Body of pancreas (tissue), 4 donors: ENCODE results near the gene DTX2. TPM values are rescaled to one million over a fixed set of nuclear protein-coding genes. Genes with fewer than 3 reads are reported as not detected.
"Not testable (repeated sequence)": the region's sequence is repeated elsewhere in the genome, so short reads cannot be mapped to it uniquely, and the experiment has no call there.

Experiments
- ATAC-seq: fragments of 150-250 bp; one replicate; pipeline ENCODE4 v1.9.1; 2016
- DNase-seq, 4 donors: peaks; one replicate each; pipeline ENCODE4 v3.0.0-alpha.2; 2019
- H3K27ac ChIP-seq, 4 donors: fragments of 200-600 bp; sonication (generic); 1 replicate in 3 of 4; 2 replicates in 1 of 4; pipeline versions ENCODE4 v1.5.1 to v1.6.1; 2016 to 2019; ENCODE audit warnings: mild to moderate bottlenecking in 1 of 4, mixed read lengths in 1 of 4, moderate library complexity in 1 of 4
- H3K27me3 ChIP-seq, 2 donors: fragments of 200-600 bp; sonication (generic); one replicate each; pipeline ENCODE4 v1.6.0; 2016; ENCODE audit warnings: mild to moderate bottlenecking in 1 of 2
- H3K36me3 ChIP-seq, 2 donors: fragments of 200-600 bp; sonication (generic); replicated peaks in 1 of 2; 2 replicates each; pipeline ENCODE4 v1.5.1; 2016; ENCODE audit warnings: low read depth in 2 of 2; ENCODE audit not compliant: insufficient read depth in 1 of 2
- H3K4me1 ChIP-seq: fragments of 200-600 bp; sonication (generic); one replicate; pipeline ENCODE4 v1.6.0; 2016
- H3K4me3 ChIP-seq, 2 donors: fragments of 200-600 bp; sonication (generic); 1 replicate in 1 of 2; 2 replicates in 1 of 2; pipeline ENCODE4 v1.5.1; 2016 to 2019
- H3K9me3 ChIP-seq, 3 donors: fragments of 200-600 bp; sonication (generic); 1 replicate in 2 of 3; 2 replicates in 1 of 3; pipeline ENCODE4 v1.5.1; 2016
- CTCF ChIP-seq, 7 experiments: fragments of 450-650 bp in 4 of 7; fragments of 200-600 bp in 3 of 7; sonication (generic) in 3 of 7; IDR thresholded peaks; one replicate each; pipeline ENCODE4 v1.5.1; 2016 to 2019; ENCODE audit warnings: antibody characterized with exemption in 7 of 7
- POLR2A ChIP-seq, 3 donors: fragments of 450-650 bp; IDR thresholded peaks; one replicate each; pipeline ENCODE4 v1.6.1; 2016; ENCODE audit warnings: antibody characterized with exemption in 3 of 3, mild to moderate bottlenecking in 2 of 3
- WGBS, 2 donors: methylation state at CpG; one replicate each; pipeline ENCODE4 v1.1.5; 2017; 5-methylcytosine and 5-hydroxymethylcytosine counted together
- intact Hi-C: fragments of 100-400 bp; cut with DNase I; formaldehyde crosslinking; loops from one replicate; pipeline ENCODE4 v1.15.1; 2023
- small RNA-seq: library from RNA; depleted of rRNA; stranded (forward); fragments of <200 nt; gene quantifications from one replicate; pipeline ENCODE3, GENCODE V24; 2016
- total RNA-seq, 2 donors: library from RNA; depleted of rRNA; stranded (reverse); fragments of >200 nt; gene quantifications; one replicate each; pipeline ENCODE4 v1.1.0, GENCODE V29; 2016

DTX2 gene
- total RNA-seq, 2 donors from 2014 or later, result 10.5 to 16.3 TPM

- H3K9me3 ChIP-seq, H3K36me3 ChIP-seq, H3K4me3 ChIP-seq, H3K27ac ChIP-seq, H3K4me1 ChIP-seq, H3K27me3 ChIP-seq, DNase-seq, intact Hi-C loops, ATAC-seq: not testable (repeated sequence)
- WGBS, 2 donors, result 72% methylated on average over 2 of the region's 2 CpGs; no CpG with 5 or more reads in 1 of the 2 donors
Measured at GRCh38 chr7:76531643-76532042, 70.1 kb downstream of the DTX2 start.

- H3K4me3 ChIP-seq, H3K4me1 ChIP-seq, H3K9me3 ChIP-seq, intact Hi-C loops, H3K27me3 ChIP-seq, ATAC-seq, H3K27ac ChIP-seq, H3K36me3 ChIP-seq, DNase-seq: not testable (repeated sequence)
- no CpG with 5 or more reads among the region's 8 CpGs for WGBS, 2 donors
Measured at GRCh38 chr7:76543197-76543596, 81.7 kb downstream of the DTX2 start, which contains the start of gene SPDYE16. Gene SPDYE16 (minus strand): TSS chr7:76543297. CDS start chr7:76541459, 1,838 bp downstream.

- Histone ChIP-seq H3K27ac (peak overlapping the region; percentile 68 to 96 (median 93)), H3K4me3 (peak overlapping the region; percentile 94 to 96)
- H3K27me3 ChIP-seq, H3K4me1 ChIP-seq, H3K9me3 ChIP-seq, H3K36me3 ChIP-seq, intact Hi-C loops: not testable (repeated sequence)
- WGBS, 2 donors, result 0% methylated on average over 27 to 54 of the region's 71 CpGs
- peak; percentile 66 to 85 (median 82) for TF ChIP-seq POLR2A (IDR thresholded peaks at IDR 0.05)
- peak in 3 of 7 experiments; percentile 13 to 21 (median 17) for TF ChIP-seq CTCF (IDR thresholded peaks at IDR 0.05)
- ATAC-seq (peak; percentile 100), DNase-seq (peak; percentile 90 to 95 (median 93))
Measured at GRCh38 chr7:76549025-76549854, 87.7 kb downstream of the DTX2 start.

GRCh38 chr7:76549855-76550248 lies 88.3 kb downstream of the DTX2 start:
- Histone ChIP-seq H3K27ac (peak overlapping the region; percentile 68 to 96 (median 93)), H3K4me3 (peak overlapping the region; percentile 94 to 96)
- ATAC-seq, H3K36me3 ChIP-seq, H3K9me3 ChIP-seq, H3K4me1 ChIP-seq, H3K27me3 ChIP-seq, intact Hi-C loops: not testable (repeated sequence)
- WGBS, 2 donors, result 0 to 1% methylated on average over 7 to 19 of the region's 19 CpGs
- DNase-seq, result peak in 1 of 4 donors; percentile 6

- H3K36me3 ChIP-seq, intact Hi-C loops, H3K27me3 ChIP-seq, H3K4me3 ChIP-seq, ATAC-seq, DNase-seq, H3K27ac ChIP-seq, H3K4me1 ChIP-seq, H3K9me3 ChIP-seq: not testable (repeated sequence)
- WGBS, 2 donors, result 90 to 91% methylated on average over 6 of the region's 6 CpGs
Measured at GRCh38 chr7:76551992-76552391, 90.5 kb downstream of the DTX2 start.

Small RNA genes within 50 kb of the gene (small RNA-seq; reads per million reads assigned to genes)
- gene RF00019, result not detected

Other genes starting within 250 kb of the DTX2 start
- gene HSPB1, start 159.0 kb upstream of the DTX2 start, total RNA-seq, result 100 to 1,000 TPM; 367 to 445 TPM
- 10 to 100 TPM; 24.1 to 60.0 TPM for gene YWHAG, start 102.7 kb upstream of the DTX2 start, total RNA-seq
- gene SSC4D, start 52.0 kb upstream of the DTX2 start, total RNA-seq, result 1 to 10 TPM; 3.6 to 7.6 TPM
- gene ZP3, start 36.8 kb upstream of the DTX2 start, total RNA-seq, result 1 to 10 TPM; 3.3 to 4.4 TPM
- gene UPK3B, start 48.8 kb downstream of the DTX2 start, total RNA-seq, result 1 to 10 TPM; 2.3 to 7.3 TPM
- gene SPDYE16, start 81.6 kb downstream of the DTX2 start, total RNA-seq, result under 1 TPM in 1 of 2 donors, not detected in 1; 0.26 TPM
- gene POMZP3, start 165.6 kb downstream of the DTX2 start, total RNA-seq, result 1 to 10 TPM; 4.2 to 7.9 TPM